ENCODE results near the gene PGLYRP3.

Gene PGLYRP3

GRCh38 chr1:153312570-153313186 is at the start of gene PGLYRP3:
Gene PGLYRP3 (minus strand): TSS chr1:153312952. CDS start chr1:153310665, 2,287 bp downstream.
- no peak for DNase-seq (ENCODE audit: low read depth in 2 of 2)

GRCh38 chr1:153362187-153362775 is 49.5 kb upstream of the PGLYRP3 start:
- DNase-seq (ENCODE audit: low read depth in 2 of 2): no peak

GRCh38 chr1:153361480-153362109 is 48.8 kb upstream of the PGLYRP3 start:
- DNase-seq (ENCODE audit: low read depth in 2 of 2): no peak

GRCh38 chr1:153360592-153361479 is 48.1 kb upstream of the PGLYRP3 start:
- no peak for DNase-seq (ENCODE audit: low read depth in 2 of 2)

GRCh38 chr1:153360190-153360589 is 47.4 kb upstream of the PGLYRP3 start:
- no peak for DNase-seq (ENCODE audit: low read depth in 2 of 2)

- DNase-seq (ENCODE audit: low read depth in 2 of 2): no peak
These were observed 46.5 kb upstream of the PGLYRP3 start for GRCh38 chr1:153359241-153359640.

GRCh38 chr1:153358691-153358975 is 45.9 kb upstream of the PGLYRP3 start:
- DNase-seq (ENCODE audit: low read depth in 2 of 2): no peak

- no peak for DNase-seq (ENCODE audit: low read depth in 2 of 2)
These were observed 45.3 kb upstream of the PGLYRP3 start, which contains the start of gene S100A9 for GRCh38 chr1:153357853-153358690. Gene S100A9 (plus strand): TSS chr1:153357854. CDS start chr1:153358284, 430 bp downstream.

GRCh38 chr1:153357076-153357852 is 44.5 kb upstream of the PGLYRP3 start:
- no peak for DNase-seq (ENCODE audit: low read depth in 2 of 2)

GRCh38 chr1:153356392-153357075 is 43.8 kb upstream of the PGLYRP3 start:
- no peak for DNase-seq (ENCODE audit: low read depth in 2 of 2)

- peak in 1 of 2 experiments; percentile 2 for DNase-seq (ENCODE audit: low read depth in 2 of 2)
These were observed 42.8 kb upstream of the PGLYRP3 start for GRCh38 chr1:153355445-153356071.

GRCh38 chr1:153354515-153355193 is 41.9 kb upstream of the PGLYRP3 start:
- no peak for DNase-seq (ENCODE audit: low read depth in 2 of 2)

GRCh38 chr1:153353226-153353947 is 40.6 kb upstream of the PGLYRP3 start:
- DNase-seq (ENCODE audit: low read depth in 2 of 2): no peak

GRCh38 chr1:153352523-153352922 is 39.8 kb upstream of the PGLYRP3 start:
- DNase-seq (ENCODE audit: low read depth in 2 of 2): peak; percentile 14 to 15

- DNase-seq (ENCODE audit: low read depth in 2 of 2): no peak
These were observed 37.7 kb upstream of the PGLYRP3 start for GRCh38 chr1:153350321-153350957.

- no peak for DNase-seq (ENCODE audit: low read depth in 2 of 2)
These were observed 36.9 kb upstream of the PGLYRP3 start for GRCh38 chr1:153349363-153350320.

Data from fibroblast of skin of left quadriceps (primary cell).